IPS-NIHi7 (cell line): Measurements from ENCODE around the gene PSRC1.
"Not testable (repeated sequence)": the region's sequence is repeated elsewhere in the genome, so short reads cannot be mapped to it uniquely, and the experiment has no call there.

Source experiments
- DNase-seq: peaks from one replicate; pipeline ENCODE4 v3.0.0; 2012; ENCODE audit warnings: mixed read lengths; ENCODE audit errors: extremely low spot score

The PSRC1 gene

DNA sequence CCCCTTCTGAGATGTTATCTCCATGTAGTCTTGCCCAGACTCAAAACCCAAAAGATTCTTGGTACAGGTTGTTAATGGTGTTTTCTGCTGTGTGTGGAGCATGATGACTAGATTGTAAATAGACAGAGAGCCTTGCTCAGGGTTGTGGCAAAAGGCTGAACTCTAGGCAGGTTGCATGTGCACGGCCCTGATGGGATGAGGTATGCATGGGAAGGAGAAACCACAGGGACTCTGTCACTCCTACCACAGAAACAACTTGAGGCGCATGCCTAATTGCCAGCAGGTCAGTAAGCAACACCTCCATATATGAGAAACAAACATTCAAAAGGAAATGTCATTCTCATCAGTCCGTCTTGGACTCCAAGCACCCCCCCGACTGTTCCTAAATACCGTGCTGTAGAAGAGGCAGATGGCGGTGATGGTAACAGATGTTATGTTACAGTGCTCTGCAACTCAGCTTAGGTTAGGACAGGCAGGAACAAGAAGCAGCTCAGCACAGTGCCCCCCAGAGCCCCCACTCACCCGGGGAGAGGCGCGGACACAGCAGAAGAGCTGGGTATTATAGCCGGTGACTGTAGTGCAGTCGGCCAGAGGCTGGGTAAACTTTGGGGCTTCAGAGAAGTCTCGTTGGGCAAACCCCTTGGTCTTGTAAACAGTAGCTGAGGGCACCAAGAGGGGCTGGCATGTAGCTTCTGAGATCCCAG is 12.9 kb upstream of the PSRC1 start:
- DNase-seq: no peak

GRCh38 chr1:109294481-109294880 is 11.5 kb upstream of the PSRC1 start:
- no peak for DNase-seq

DNA sequence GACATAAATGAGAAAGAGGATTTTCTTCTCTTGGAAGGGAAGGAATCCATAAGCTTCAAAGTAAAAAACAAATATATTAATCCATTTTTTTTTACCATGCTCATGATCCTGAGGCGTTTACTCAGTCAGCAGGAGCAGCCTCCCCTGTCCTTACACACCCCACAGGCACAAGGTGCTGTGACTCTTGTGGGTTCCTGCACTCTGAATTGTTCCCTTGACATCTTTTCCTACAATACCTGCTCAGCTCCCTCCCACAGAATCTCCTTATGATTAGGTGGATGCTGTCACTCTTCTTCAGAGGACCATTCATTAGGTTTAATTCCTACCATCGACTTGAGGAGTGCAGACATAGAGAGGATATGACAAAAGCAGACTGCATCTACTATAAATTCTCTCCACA is 10.1 kb upstream of the PSRC1 start:
- no peak for DNase-seq

DNA sequence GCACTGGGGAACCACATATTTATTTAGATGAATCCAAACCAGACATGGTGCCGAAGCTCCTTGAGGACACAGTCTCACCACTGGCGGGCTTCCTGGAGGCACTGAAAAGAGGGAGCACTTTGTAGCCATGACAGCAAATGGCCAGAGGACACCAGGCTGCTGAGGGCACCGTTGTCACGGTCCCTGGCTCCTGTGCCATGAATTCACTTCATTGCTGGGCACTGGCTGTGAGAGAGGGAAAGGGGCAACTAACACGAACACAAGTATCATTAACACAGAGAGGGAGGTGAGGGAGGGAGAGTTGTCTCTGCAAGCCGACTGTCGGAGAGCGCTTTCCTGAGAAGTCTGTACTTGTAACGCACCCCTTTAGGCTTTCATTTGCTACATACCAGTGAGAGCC is 9.4 kb upstream of the PSRC1 start:
- DNase-seq: no peak

DNA sequence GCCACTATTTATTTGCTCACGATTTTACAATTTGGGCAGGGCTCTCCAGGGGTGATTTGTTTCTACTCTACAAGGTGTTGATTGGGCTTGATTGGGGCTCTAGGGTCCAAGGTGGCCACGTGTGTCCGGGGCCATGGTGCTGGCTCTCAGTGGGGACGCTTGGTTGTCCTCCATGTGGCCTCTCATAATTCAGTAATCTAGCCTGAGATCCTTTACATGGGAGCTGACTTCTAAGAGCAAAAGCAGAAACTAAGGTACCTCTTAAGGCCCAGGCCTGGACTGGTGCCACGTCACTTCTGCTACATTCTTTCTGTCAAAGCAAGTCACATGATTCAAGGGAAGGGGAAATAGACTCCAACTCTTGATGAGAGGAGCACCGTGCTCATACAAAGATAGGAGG is 8.1 kb upstream of the PSRC1 start:
- no peak for DNase-seq

- DNase-seq: no peak
These were observed 7.2 kb upstream of the PSRC1 start for GRCh38 chr1:109290137-109290536.

GRCh38 chr1:109286762-109287161 is 3.8 kb upstream of the PSRC1 start:
- not testable (repeated sequence) for DNase-seq

DNA sequence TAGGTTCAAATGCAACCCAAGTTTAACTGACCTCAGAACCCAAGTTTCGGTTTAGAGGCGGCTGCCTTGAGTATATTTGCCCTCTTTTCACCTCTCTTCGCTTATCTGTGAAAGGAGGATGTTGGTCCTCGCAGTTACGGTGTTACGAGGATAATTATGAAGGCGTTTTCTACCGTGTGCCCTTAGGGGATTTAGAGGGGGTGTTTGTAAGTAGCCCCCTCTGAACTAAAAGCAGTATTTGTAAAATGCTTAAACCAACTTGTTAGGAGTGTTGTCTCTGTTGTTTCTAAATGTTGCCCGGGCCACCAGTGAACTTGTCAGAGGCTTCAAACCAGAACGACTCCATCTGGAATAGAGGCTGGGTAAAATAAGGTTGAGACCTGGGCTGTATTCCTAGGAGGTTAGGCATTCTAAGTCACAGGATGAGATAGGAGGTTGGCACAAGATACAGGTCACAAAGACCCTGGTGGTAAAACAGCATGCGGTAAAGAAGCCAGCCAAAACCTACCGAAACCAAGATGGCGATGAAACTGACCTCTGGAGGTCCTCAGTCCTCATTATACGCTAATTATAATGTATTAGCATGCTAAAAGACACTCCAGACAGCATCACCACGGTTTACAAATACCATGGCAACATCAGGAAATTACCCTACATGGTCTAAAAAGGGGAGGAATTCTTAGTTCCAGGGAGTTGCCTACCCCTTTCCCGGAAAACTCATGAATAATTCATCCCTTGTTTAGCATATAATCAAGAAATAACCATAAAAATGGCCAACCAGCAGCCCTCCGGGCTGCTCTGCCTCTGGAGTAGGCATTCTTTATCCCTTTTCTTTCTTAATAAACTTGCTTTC is 1.0 kb upstream of the PSRC1 start:
- no peak for DNase-seq

DNA sequence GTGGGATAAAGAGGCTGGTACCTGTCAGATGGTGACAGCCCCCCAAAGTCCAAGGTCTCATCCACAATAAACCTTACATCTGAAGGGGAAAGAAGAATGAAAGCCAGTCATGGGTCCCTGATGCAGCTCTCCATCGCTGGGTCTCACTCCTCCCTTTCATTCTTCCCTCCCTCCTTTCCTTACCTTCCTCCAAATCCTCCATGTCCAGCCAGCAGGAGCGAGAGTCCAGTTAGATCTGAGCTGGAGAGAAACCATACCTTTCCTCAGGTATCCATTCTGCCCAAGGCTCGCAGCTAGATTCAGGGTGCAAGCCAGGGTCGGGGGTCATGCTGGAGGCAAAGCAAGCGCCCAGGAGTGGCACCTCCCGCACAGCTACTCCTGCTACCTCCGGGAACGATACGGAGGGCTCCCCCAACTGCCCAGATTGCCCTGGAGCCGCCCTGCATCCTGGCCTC is 421 bp downstream of the PSRC1 start:
- DNase-seq: peak; percentile 65

DNA sequence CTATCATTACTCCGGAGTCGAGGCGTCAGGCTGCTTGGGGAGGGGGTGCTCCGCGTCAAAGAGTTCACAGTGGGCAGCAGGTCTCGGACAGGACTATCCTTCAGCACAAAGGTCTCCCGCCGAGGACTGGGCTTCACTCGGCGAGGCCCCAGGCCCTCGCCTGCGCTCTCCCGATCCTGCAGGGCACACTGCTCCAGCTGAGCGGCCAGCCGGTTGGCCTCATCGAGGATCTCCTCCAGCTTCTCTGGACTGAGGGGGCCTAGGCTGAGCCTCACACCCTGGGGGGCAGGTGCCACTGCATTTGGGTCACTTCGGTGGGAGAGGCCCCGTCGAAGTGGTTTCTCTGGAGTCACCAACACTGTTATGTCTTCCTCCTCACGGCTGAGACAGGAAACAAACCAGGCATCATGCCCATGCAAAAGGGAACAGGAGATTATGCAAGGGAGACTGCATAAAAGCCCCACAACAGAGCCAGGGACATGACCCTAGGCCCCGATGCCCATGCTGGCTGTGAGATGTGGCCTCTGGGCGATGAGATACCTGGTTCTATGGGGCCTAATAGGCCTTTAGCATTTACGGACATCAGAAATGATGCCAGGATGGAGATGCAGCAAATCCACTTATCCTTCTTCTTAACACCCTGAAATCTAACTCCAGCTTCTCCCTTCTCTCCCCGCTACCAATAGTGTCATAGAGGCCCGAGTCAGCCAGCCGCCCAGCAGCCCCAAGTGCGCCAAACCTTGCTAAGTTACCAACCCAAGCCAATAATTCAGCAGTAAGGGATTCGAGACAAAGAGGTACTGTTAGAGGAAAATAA is 1.1 kb downstream of the PSRC1 start:
- DNase-seq: no peak

DNA sequence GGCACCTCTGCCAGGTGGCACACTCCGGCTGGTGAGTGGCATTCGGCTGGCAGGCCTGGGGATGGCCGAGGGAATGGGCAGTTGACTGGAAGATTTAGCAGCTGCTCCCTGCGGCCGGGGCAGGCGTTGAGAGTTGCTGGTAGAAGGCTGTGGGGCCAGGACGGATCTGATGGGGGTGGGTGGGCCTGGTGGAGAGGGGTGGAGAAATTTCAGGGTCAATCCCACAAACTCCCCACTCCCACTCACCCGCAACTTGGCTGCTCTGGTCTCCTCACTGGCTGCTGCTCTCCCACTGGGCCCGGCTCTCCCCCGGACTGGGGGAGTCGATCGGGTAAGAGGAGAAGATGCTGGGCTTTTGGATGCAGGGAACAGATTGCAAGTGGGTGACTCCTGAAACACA is 2.1 kb downstream of the PSRC1 start:
- no peak for DNase-seq

GRCh38 chr1:109279615-109280278 is 3.2 kb downstream of the PSRC1 start:
- no peak for DNase-seq

- DNase-seq: peak; percentile 89
These were observed 5.3 kb downstream of the PSRC1 start for GRCh38 chr1:109277434-109278204.

GRCh38 chr1:109275706-109276345 is 7.1 kb downstream of the PSRC1 start:
- DNase-seq: no peak

DNA sequence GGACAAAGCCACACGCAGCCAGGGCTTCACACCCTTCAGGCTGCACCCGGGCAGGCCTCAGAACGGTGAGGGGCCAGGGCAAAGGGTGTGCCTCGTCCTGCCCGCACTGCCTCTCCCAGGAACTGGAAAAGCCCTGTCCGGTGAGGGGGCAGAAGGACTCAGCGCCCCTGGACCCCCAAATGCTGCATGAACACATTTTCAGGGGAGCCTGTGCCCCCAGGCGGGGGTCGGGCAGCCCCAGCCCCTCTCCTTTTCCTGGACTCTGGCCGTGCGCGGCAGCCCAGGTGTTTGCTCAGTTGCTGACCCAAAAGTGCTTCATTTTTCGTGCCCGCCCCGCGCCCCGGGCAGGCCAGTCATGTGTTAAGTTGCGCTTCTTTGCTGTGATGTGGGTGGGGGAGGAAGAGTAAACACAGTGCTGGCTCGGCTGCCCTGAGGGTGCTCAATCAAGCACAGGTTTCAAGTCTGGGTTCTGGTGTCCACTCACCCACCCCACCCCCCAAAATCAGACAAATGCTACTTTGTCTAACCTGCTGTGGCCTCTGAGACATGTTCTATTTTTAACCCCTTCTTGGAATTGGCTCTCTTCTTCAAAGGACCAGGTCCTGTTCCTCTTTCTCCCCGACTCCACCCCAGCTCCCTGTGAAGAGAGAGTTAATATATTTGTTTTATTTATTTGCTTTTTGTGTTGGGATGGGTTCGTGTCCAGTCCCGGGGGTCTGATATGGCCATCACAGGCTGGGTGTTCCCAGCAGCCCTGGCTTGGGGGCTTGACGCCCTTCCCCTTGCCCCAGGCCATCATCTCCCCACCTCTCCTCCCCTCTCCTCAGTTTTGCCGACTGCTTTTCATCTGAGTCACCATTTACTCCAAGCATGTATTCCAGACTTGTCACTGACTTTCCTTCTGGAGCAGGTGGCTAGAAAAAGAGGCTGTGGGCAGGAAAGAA is 8.1 kb downstream of the PSRC1 start:
- DNase-seq: no peak

- DNase-seq: peak; percentile 29
These were observed 9.2 kb downstream of the PSRC1 start for GRCh38 chr1:109273570-109274288.

DNA sequence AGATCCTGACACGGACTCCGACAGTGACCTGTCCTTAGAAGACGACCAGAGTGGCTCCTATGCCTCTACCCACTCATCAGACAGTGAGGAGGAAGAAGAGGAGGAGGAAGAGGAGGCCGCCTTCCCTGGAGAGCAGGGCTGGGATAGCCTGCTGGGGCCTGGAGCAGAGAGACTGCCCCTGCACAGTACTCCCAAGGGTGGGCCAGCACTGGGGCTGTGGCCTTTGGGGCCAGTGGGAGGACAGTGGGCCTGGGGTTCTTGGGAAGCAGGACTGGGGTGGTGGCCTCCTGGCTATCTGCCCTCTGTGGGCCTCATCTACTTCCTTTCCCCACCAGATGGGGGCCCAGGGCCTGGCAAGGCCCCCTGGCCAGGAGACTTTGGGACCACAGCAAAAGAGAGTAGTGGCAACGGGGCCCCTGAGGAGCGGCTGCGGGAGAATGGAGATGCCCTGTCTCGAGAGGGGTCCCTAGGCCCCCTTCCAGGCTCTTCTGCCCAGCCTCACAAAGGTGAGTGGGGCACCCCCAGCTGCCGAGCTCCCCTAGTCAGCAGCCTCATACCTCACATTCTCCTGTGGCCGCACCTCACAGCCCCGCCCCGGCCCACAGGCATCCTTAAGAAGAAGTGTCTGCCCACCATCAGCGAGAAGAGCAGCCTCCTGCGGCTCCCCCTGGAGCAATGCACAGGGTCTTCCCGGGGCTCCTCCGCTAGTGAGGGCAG is 10.0 kb downstream of the PSRC1 start:
- no peak for DNase-seq
